T-helper 2 cell treated with Interferon-gamma antibody and Interleukin-4, amounts not matched to agents 5 μg/mL and 100 μg/mL, for 36 hours (primary cell): ENCODE measurements around the gene AMOTL2.

Experiments used
- DNase-seq: peaks from one replicate; pipeline ENCODE4 v3.0.0; 2021; ENCODE audit warnings: low spot score
- H3K27ac Mint-ChIP-seq: one replicate; pipeline ENCODE4 v1.8.0; 2021; ENCODE audit warnings: mild to moderate bottlenecking, mixed read lengths
- H3K27me3 Mint-ChIP-seq: one replicate; pipeline ENCODE4 v1.8.0; 2021; ENCODE audit warnings: low read depth, mixed read lengths
- H3K36me3 Mint-ChIP-seq: one replicate; pipeline ENCODE4 v1.8.0; 2021; ENCODE audit warnings: low read depth, mixed read lengths
- H3K4me1 Mint-ChIP-seq: one replicate; pipeline ENCODE4 v1.8.0; 2021; ENCODE audit warnings: low read depth, mixed read lengths
- H3K4me3 Mint-ChIP-seq: one replicate; pipeline ENCODE4 v1.8.0; 2022; ENCODE audit warnings: mild to moderate bottlenecking, moderate library complexity, mixed read lengths
- H3K9me3 Mint-ChIP-seq: one replicate; pipeline ENCODE4 v1.8.0; 2021; ENCODE audit warnings: mixed read lengths

The AMOTL2 gene

DNA sequence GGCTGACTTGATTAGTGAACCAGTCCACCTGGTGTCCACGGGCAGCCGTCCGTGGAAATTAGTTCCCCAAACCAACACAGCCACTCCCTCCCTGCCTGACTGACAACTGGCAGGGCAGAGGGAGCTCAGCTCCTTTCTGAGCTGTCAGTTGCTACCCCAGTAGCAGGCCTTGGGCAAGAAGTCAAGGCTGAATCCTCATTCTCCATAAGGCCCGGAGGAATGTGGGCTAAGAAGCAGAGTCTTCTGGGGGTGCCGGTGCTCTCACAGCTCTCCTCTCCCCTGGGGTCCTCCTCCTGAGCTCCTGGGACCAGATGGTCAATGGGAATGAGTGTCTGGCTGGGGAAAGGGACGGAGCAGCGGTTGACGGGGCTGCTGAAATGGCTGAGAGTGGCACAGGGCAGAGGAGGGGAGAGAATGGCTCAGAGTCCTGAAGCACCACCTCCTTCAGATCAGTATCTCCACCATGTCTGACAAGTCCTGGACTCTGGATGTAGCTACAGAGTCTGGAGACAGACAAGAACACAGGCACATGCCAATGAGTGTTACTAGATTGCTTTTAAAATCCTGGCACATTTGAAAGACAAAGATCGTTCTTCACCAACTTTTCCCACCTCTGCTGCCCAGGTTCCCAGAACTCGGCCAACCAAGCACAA, 16.9 kb downstream of the AMOTL2 start:
- Mint-ChIP-seq H3K36me3 (no peaks in the 10 kb centered on the region), H3K4me1 (no peaks in the 10 kb centered on the region), H3K27me3 (peaks cover 4% of the 10 kb centered on the region), H3K9me3 (no peaks in the 10 kb centered on the region), H3K27ac (no peak overlapping the region), H3K4me3 (no peak overlapping the region)
- DNase-seq = no peak

DNA sequence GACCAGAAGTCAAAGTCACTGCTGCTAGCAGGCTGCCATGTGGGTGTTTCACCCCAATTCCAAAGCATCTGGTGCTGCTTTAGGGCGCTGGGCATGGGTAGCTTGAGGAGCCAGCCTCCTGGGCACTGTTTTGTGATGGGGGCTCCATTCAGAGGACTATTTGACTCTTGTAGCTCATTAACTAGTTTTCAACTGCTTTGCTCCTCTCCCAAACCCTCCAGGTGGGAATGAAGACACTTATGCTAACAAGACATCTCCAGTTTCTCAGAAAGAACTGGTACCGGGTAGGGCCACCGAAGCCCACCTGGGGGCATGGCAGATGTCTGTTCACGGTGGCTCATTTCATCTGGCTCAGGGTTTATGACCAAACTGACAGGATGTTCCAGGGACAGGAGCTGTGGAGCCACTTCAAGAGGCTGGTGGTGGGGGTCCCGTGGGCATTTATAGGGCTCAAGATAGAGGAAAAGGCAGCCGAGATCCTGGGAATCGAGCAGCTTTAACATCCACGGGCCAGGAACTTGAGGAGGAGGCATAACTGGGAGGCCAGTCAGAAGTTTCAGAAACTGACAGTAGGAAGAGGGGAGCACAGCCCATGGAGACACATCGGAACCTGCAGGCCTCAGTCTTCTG, 17.7 kb downstream of the AMOTL2 start:
- Mint-ChIP-seq H3K27me3 (peaks cover 4% of the 10 kb centered on the region), H3K36me3 (no peaks in the 10 kb centered on the region), H3K27ac (no peak overlapping the region), H3K4me3 (no peak overlapping the region), H3K9me3 (no peaks in the 10 kb centered on the region), H3K4me1 (no peaks in the 10 kb centered on the region)
- DNase-seq = no peak

DNA sequence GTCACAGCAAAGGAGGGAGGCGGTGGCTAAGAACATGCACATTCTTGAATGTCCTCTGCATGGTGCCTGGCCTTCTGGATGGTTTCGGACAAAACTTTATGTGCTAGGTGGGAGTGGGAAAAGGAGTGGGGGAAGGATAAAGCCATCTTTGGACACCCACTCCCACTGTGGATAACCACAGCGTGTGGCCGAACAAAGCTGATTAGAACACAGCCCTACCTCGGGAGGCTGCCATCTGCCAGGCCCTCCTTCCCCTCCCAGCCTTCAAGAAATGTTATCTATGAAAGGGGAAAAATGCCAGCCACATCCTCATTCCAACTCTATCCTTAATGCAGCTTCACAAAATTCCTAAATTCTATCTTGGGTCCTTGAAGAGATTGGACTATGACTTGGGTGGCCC, 18.8 kb downstream of the AMOTL2 start:
- Mint-ChIP-seq H3K27me3 (peaks cover 4% of the 10 kb centered on the region), H3K36me3 (no peaks in the 10 kb centered on the region), H3K4me3 (no peak overlapping the region), H3K27ac (no peak overlapping the region), H3K4me1 (no peaks in the 10 kb centered on the region), H3K9me3 (no peaks in the 10 kb centered on the region)
- no peak for DNase-seq

DNA sequence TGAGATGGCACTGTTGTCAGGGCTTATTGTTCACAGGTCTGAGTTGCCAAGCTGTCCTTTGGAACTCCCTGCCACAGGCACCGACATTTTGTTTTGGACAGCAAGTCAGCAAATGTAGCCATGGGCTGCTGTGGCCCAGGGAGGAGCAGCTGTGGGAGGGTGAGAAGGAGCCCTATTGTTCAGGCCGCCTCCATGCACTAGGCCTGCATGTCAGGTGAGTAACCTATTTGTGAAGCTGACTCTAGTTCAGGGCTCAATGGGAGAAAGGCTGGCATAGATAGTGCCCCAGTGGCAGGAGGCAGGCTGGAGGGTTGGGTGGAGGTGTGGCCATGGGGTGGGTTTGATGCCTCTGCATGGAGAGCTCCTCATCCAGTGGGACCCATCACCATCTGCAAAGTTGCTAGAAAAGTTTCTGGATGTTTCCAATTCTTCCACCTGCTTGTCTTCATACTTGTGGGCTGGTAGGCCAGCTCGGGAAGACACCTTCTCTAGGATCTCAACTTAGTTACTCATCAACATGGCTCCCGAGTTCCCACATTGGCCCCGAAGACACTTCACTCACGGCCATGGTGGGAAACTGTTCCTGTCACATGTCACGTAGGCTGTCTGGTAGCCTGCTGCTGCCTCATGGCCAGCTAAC, 19.5 kb downstream of the AMOTL2 start:
- no peak for DNase-seq
- H3K4me1 Mint-ChIP-seq = no peaks in the 10 kb centered on the region
- no peak overlapping the region for H3K4me3 Mint-ChIP-seq
- no peaks in the 10 kb centered on the region for H3K36me3 Mint-ChIP-seq
- no peaks in the 10 kb centered on the region for H3K9me3 Mint-ChIP-seq
- H3K27ac Mint-ChIP-seq = no peak overlapping the region
- peaks cover 6% of the 10 kb centered on the region for H3K27me3 Mint-ChIP-seq

- Mint-ChIP-seq H3K27ac (no peak overlapping the region), H3K9me3 (no peaks in the 10 kb centered on the region), H3K27me3 (peaks cover 6% of the 10 kb centered on the region), H3K4me1 (no peaks in the 10 kb centered on the region), H3K4me3 (no peak overlapping the region), H3K36me3 (no peaks in the 10 kb centered on the region)
- DNase-seq = no peak
Observed at GRCh38 chr3:134353831-134354611, 20.2 kb downstream of the AMOTL2 start.

GRCh38 chr3:134353171-134353825, 20.9 kb downstream of the AMOTL2 start:
- H3K4me3 Mint-ChIP-seq = no peak overlapping the region
- H3K27me3 Mint-ChIP-seq = peaks cover 6% of the 10 kb centered on the region
- H3K9me3 Mint-ChIP-seq = no peaks in the 10 kb centered on the region
- no peaks in the 10 kb centered on the region for H3K4me1 Mint-ChIP-seq
- no peak for DNase-seq
- H3K36me3 Mint-ChIP-seq = no peaks in the 10 kb centered on the region
- H3K27ac Mint-ChIP-seq = no peak overlapping the region

DNA sequence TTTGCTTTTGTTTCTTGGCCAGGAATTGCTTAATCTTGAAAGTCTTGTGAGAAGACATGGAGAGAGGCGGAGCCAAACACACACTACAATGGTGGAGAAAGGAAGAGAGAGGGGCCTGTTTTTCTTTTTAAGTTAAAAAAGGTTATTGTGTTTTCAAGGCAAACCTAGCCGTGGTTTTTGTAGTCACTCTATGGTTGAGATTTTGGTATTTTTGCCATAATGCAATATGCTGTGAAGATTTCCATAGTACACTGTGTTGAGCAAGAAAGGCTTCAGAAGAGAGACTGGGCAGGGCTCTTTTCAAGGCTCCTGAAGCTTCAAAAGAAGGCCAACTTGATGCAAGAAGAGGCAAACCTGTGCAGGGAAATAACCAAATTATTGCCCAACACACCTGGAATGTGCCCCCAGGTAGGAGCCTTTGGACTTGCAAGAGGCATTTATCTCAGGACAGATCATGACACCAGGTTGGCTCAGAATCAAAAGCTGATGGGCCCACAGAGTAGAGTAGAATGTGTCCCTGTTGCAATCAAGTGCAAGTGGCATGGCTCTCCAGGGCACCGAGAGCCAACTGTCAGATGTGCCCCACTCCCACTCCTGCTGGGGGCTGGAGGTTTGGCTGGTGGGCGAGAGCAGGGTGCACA, 22.1 kb downstream of the AMOTL2 start:
- Mint-ChIP-seq H3K36me3 (no peaks in the 10 kb centered on the region), H3K4me3 (no peak overlapping the region), H3K4me1 (no peaks in the 10 kb centered on the region), H3K27ac (no peak overlapping the region), H3K9me3 (no peaks in the 10 kb centered on the region), H3K27me3 (peaks cover 6% of the 10 kb centered on the region)
- no peak for DNase-seq

DNA sequence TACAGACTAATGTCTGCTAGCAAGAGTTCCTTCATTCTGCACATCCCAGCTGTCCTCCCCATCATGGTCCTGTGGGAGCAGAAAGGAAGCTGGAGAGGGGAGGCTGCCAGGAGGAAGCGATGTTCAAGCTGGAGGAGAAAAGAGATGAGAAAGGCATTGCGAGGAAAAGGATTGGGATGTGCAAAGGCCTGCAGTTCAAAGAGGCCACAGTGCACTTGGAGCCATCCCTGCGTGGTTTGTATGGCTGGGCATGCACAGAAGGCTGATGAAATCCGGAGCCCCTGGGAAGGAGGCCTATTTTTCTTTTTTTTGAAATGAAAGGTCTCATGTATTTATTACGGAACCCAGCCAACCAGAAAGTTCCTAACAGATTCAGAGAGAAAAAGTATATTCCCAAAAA, 22.8 kb downstream of the AMOTL2 start:
- no peak overlapping the region for H3K4me3 Mint-ChIP-seq
- H3K4me1 Mint-ChIP-seq = no peaks in the 10 kb centered on the region
- H3K27ac Mint-ChIP-seq = no peak overlapping the region
- no peaks in the 10 kb centered on the region for H3K9me3 Mint-ChIP-seq
- DNase-seq = no peak
- no peaks in the 10 kb centered on the region for H3K36me3 Mint-ChIP-seq
- peaks cover 6% of the 10 kb centered on the region for H3K27me3 Mint-ChIP-seq

GRCh38 chr3:134350861-134351311, 23.4 kb downstream of the AMOTL2 start:
- peaks cover 6% of the 10 kb centered on the region for H3K27me3 Mint-ChIP-seq
- H3K9me3 Mint-ChIP-seq = no peaks in the 10 kb centered on the region
- no peaks in the 10 kb centered on the region for H3K36me3 Mint-ChIP-seq
- no peaks in the 10 kb centered on the region for H3K4me1 Mint-ChIP-seq
- H3K27ac Mint-ChIP-seq = no peak overlapping the region
- no peak for DNase-seq
- no peak overlapping the region for H3K4me3 Mint-ChIP-seq

GRCh38 chr3:134350266-134350665, 24.0 kb downstream of the AMOTL2 start:
- no peak for DNase-seq
- Mint-ChIP-seq H3K9me3 (no peaks in the 10 kb centered on the region), H3K4me3 (no peak overlapping the region), H3K36me3 (no peaks in the 10 kb centered on the region), H3K27ac (no peak overlapping the region), H3K4me1 (no peaks in the 10 kb centered on the region), H3K27me3 (peaks cover 7% of the 10 kb centered on the region)

GRCh38 chr3:134348524-134348923, 25.7 kb downstream of the AMOTL2 start:
- no peaks in the 10 kb centered on the region for H3K36me3 Mint-ChIP-seq
- H3K9me3 Mint-ChIP-seq = no peaks in the 10 kb centered on the region
- no peaks in the 10 kb centered on the region for H3K4me1 Mint-ChIP-seq
- no peak overlapping the region for H3K4me3 Mint-ChIP-seq
- no peak for DNase-seq
- peaks cover 6% of the 10 kb centered on the region for H3K27me3 Mint-ChIP-seq
- no peak overlapping the region for H3K27ac Mint-ChIP-seq

DNA sequence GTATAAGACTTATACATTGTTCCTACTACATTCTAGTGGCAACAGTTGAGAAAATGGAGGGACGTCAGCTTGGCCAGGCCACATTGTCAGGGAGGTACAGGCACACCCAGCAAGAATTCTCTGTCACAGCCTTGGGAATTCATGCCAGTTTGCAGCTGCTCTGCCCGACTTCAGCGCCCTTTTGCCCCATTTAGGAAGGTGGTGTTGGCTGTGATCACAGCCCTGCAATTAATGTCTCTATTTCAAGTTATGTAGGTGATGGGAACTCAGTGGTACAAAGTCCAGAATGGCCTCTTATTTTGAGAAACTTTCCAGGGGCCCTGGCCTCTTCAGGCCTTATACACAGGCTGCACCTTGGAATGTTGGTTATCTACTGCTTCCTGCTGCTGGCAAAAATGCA, 26.7 kb downstream of the AMOTL2 start:
- no peak for DNase-seq
- Mint-ChIP-seq H3K9me3 (no peaks in the 10 kb centered on the region), H3K4me1 (no peaks in the 10 kb centered on the region), H3K27ac (no peak overlapping the region), H3K4me3 (no peak overlapping the region), H3K27me3 (peaks cover 6% of the 10 kb centered on the region), H3K36me3 (no peaks in the 10 kb centered on the region)

- no peaks in the 10 kb centered on the region for H3K9me3 Mint-ChIP-seq
- no peak for DNase-seq
- H3K4me3 Mint-ChIP-seq = no peak overlapping the region
- peaks cover 6% of the 10 kb centered on the region for H3K27me3 Mint-ChIP-seq
- no peaks in the 10 kb centered on the region for H3K4me1 Mint-ChIP-seq
- H3K27ac Mint-ChIP-seq = no peak overlapping the region
- H3K36me3 Mint-ChIP-seq = no peaks in the 10 kb centered on the region
Observed at GRCh38 chr3:134346744-134347143, 27.5 kb downstream of the AMOTL2 start.
